Measurements from ENCODE around the gene ZFTA.
A peak's percentile ranks its signal among the peaks of the same experiment; 100 is the strongest.
"Not testable (repeated sequence)": the region's sequence is repeated elsewhere in the genome, so short reads cannot be mapped to it uniquely, and the experiment has no call there.

The ZFTA gene

DNA sequence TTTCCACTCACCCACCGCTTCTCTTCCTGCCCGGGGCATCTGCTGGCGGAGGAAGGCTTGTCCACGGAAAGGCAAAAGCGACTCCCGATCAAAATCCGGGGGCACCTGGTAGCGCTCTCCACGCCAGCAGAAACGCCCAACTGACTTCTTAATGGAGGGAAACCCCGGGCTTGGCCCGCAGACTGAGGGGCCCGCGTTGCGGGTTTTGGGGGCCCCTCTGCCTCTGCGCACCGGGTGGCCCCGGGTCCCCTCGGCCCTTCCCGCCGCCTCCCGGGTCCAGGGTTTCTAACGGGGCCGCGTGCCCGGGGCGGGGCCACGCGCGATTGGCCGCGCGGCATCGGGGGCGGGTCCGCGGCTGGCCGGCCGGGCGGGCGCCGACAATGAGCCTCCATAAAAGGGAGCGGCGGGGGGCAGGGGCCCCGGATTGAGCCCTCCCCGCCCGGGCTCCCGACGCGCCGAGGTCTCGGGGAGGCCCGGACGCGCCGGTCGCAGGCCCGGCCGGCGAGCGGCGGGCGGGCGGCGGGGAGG is 44.5 kb upstream of the ZFTA start, which contains the start of gene SPINDOC:
Gene SPINDOC (plus strand): TSS at position 422 of the 528 bp plus-strand sequence. CDS start 231 bp downstream, outside the sequence.
- DNase-seq (ENCODE audit: low read depth) = peak; percentile 58
- peak within 1 kb of the TSS; percentile 89 for H3K4me3 ChIP-seq (ENCODE audit: low read length)
- TF ChIP-seq, protein P1, sequence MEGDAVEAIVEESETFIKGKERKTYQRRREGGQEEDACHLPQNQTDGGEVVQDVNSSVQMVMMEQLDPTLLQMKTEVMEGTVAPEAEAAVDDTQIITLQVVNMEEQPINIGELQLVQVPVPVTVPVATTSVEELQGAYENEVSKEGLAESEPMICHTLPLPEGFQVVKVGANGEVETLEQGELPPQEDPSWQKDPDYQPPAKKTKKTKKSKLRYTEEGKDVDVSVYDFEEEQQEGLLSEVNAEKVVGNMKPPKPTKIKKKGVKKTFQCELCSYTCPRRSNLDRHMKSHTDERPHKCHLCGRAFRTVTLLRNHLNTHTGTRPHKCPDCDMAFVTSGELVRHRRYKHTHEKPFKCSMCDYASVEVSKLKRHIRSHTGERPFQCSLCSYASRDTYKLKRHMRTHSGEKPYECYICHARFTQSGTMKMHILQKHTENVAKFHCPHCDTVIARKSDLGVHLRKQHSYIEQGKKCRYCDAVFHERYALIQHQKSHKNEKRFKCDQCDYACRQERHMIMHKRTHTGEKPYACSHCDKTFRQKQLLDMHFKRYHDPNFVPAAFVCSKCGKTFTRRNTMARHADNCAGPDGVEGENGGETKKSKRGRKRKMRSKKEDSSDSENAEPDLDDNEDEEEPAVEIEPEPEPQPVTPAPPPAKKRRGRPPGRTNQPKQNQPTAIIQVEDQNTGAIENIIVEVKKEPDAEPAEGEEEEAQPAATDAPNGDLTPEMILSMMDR (conservative IDR thresholded peaks at IDR 0.05; ENCODE audit: low read length) = no peak

DNA sequence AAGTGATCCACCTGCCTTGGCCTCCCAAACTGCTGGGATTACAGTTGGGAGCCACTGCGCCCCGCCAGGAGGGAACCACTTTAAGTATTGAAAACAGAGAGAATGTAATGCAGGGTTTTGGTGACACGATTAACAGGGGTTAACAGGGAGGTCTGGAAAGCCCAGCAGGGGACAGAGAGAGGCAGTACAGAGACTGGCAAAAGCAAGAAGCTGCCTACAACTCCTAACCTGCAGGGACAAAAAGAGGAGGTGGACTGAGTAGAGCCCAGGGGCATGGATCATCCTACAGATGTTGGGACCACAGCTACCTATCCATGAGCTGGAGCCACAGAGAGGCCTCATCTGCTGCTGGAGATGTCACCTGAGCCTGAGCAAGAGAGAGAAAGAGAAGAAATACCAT is 42.9 kb upstream of the ZFTA start:
- DNase-seq (ENCODE audit: low read depth) = no peak
- H3K4me3 ChIP-seq (ENCODE audit: low read length) = no peak overlapping the region
- TF ChIP-seq, protein P1 (conservative IDR thresholded peaks at IDR 0.05; ENCODE audit: low read length) = no peak

DNA sequence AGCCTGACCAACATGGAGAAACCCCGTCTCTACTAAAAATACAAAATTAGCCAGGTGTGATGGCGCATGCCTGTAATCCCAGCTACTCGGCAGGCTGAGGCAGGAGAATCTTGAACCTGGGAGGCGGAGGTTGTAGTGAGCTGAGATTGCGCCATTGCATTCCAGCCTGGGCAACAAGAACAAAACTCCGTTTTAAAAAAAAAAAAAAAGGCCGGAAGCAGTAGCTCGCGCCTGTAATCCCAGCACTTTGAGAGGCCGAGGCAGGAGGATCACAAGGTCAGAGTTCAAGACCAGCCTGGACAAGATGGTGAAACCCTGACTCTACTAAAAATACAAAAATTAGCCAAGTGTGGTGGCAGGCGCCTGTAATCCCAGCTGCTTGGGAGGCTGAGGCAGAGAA is 41.8 kb upstream of the ZFTA start:
- not testable (repeated sequence) for DNase-seq (ENCODE audit: low read depth); H3K4me3 ChIP-seq (ENCODE audit: low read length)

DNA sequence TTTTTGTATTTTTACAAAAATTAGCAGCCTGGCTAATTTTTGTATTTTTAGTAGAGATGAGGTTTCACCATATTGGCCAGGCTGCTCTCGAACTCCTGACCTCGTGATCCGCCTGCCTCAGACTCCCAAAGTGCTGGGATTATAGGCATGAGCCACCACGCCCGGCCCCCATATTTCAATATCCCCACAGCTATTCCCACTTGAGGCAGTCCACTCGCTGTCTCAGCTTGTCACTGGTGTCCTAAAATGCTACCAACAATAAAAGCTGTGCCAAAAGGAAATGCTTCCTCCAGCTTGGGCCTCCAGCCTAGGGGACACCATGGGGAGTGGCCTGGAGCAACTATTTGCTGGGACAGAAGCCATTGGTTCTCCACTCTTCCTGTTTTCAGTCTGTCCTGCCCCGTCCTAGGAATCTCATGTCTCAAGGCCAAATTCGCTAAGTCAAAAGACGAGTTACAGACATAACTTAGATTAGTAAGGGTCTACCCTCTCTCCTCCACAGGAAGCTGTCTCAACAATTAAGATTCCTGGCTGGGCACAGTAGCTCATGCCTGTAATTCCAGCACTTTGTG is 37.4 kb upstream of the ZFTA start:
- DNase-seq (ENCODE audit: low read depth) = peak; percentile 21
- H3K4me3 ChIP-seq (ENCODE audit: low read length) = no peak overlapping the region
- TF ChIP-seq, protein P1 (conservative IDR thresholded peaks at IDR 0.05; ENCODE audit: low read length) = no peak

DNA sequence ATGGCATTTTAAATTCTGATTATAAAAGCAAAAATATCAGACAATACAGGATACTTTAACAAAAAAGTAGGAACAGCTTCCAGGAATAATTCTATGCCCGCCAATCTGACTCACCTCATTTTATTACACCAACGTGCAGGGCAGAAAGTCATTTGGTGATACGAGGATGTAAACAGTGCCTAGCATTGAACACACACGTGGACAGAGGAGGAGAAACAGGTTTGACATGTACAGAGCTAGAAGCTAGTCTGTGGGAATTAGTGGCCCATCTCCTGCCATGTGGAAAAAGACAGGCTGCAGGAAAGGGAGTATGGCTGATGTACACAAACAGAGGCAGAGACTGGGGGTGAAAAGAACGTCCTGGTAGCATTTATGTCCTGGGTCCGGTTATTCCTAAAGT is 35.7 kb upstream of the ZFTA start:
- H3K4me3 ChIP-seq (ENCODE audit: low read length) = no peak overlapping the region
- TF ChIP-seq, protein P1 (conservative IDR thresholded peaks at IDR 0.05; ENCODE audit: low read length) = no peak
- DNase-seq (ENCODE audit: low read depth) = no peak

DNA sequence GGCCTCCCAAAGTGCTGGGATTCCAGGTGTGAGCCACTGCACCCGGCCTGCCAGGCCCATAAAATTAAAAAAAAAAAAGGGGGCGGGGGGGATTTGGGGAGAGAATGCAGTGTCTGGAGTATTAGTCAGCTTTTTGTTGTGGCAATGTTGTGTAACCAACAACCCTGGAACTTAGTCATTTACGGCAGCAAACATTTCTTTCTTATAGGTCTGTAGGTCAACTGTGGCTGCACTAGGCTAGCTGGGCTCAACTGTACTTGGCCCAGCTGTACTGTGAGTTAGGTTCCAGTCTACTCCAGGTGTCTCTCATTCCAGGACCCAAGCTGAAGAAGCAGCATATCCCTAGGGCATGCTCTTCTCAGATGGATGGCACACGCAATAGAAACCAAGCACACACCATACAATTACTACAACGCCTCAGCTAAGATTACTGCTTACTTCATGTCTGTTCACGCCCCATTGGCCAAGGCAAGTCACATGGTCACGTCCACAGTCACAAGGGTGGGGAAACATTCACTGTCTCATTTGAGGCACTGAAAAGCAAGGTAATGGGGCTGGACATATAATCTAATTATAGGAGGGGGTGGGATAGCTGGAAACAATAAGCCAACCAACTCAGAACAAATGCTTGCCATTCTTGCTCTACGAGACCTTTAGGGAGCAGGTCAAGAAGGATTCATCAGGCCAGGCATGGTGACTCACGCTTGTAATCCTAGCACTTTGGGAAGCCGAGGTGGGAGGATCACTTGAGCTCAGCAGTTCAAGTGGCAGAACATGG is 34.3 kb upstream of the ZFTA start:
- peak; percentile 73 for DNase-seq (ENCODE audit: low read depth)
- H3K4me3 ChIP-seq (ENCODE audit: low read length) = no peak overlapping the region
- TF ChIP-seq, protein P1 (conservative IDR thresholded peaks at IDR 0.05; ENCODE audit: low read length) = no peak

DNA sequence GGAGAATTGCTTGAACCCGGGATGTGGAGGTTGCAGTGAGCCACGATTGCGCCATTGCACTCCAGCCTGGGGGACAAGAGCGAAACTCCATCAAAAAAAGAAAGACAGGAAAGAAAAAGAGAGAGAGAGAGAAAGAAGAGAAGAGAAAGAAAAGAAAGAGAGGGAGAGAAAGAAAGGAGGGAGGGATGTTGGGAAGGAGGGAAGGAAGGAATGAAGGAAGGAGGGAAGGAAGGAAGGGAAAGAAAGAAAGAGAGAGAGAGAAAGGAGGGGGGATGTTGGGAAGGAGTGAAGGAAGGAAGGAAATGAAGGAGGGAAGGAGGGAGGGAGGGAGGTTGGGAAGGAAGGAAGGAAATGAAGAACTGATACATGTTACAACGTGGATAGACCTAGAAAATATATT is 32.3 kb upstream of the ZFTA start:
- TF ChIP-seq, protein P1 (conservative IDR thresholded peaks at IDR 0.05; ENCODE audit: low read length) = no peak
- H3K4me3 ChIP-seq (ENCODE audit: low read length) = no peak overlapping the region
- no peak for DNase-seq (ENCODE audit: low read depth)
